Activated CD4-positive, CD25-positive, alpha-beta regulatory T cell (primary cell): ENCODE measurements around the gene CDC42EP4.
"Not testable (repeated sequence)": the region's sequence is repeated elsewhere in the genome, so short reads cannot be mapped to it uniquely, and the experiment has no call there.

Experiments used
- DNase-seq, 4 experiments: peaks; one replicate each; lab custom pipeline; 2025; lab: John Stamatoyannopoulos, UW

Gene CDC42EP4

DNA sequence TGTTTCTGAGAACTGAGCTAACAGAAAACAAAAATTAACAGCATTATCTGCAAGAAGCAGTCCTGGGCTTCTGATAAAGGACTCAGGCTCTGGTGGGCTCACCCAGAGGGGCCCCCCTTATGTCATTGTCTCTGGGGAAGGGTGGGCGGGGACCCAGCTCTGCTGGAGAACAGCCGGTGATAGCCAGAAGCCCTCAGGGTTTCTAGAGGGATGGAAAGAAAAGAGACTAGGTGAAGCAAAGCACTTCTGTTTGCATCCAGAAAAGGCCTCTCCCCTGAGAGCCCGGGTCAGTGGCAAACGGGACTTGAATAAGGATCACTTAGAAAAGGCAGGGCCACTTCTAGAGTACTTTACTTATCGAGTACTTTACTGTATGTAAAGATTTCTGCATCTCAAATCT lies 7.0 kb upstream of the CDC42EP4 start:
- DNase-seq = no peak

DNA sequence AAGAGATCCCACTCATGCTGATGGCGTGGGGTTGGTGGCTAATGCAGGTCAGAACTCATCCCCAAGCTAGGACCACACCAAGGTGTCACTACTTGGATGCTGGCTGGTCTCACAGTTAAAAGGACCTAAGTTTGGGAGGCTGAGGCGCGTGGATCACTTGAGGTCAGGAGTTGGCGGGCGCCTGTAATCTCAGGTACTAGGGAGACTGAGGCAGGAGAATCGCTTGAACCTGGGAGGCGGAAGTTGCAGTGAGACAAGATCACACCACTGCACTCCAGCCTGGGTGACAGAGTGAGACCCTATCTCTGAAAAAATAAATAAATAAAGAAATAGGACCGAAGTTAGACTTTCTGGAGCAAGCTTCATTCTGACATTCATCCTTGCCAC lies 6.6 kb upstream of the CDC42EP4 start:
- no peak for DNase-seq

DNA sequence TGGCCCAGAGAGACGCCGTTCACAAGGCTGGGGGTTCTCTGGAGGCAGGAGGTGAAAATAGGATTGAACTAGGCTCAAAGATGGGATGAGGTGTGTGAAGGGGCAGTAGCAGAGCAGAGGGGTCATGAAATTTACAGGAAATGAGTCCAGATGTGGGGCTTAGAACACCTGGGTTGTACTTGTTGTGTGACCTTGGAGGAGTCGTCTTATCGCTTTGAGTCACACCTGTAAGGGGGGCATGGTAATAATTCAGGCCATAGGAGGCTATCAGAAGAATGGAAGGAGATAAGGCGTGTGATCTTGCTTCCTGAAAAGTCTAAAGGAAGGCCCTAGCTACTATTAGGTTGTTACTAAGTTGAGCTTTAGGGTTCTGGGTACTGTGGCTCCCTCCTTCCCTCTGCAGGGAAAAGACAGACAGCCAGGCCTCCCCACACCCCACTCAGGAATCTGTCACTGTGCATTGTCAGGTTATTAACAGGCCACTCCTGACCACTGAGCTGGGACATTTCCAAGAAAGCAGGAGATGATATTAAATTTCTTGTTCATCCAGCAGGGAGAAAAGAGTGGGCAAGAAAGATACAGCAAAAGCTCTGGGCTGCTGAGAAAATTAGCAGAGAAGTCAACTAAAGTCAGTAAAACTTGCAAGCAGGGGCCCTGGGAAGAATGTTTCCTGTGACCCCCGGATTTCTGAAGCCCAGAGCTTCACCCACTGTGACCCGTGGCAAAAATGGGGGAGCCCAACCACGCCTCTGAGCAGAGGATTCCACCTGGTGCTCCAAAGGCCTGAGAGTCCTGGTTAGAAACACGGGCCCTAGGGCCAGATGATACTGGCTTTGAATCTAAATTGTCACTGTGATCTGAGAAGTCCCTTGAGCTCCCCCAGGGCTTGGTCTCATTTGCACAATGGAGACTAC lies 6.0 kb upstream of the CDC42EP4 start:
- no peak for DNase-seq

DNA sequence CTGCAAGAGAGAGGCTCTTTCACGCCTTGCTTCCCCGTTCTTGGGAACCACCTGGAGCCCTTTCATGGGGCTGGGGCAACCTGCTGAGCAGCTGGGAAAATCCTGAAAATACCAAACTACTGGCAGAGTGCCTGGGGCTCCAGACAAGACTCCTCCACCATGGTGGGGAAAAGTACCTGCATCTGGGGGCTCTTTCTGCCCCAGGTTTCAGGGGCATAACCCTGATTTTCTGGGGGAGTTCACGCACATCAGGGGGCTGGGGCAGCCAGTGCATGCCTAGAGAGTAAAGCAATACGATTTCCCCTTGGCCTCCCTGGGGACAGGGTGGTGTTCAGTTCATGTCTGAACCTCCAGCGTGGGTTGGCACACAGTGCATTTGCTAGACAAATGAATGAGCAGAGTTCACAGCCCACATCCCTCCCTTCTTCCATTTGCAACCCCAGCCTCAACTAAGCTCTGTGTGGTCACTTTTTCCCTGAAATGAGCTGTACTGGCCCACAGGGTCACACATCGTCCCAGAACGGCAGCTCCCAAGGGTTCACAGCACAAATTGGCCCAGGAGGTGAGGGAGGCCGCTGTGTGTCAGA lies 5.2 kb upstream of the CDC42EP4 start:
- DNase-seq = no peak

DNA sequence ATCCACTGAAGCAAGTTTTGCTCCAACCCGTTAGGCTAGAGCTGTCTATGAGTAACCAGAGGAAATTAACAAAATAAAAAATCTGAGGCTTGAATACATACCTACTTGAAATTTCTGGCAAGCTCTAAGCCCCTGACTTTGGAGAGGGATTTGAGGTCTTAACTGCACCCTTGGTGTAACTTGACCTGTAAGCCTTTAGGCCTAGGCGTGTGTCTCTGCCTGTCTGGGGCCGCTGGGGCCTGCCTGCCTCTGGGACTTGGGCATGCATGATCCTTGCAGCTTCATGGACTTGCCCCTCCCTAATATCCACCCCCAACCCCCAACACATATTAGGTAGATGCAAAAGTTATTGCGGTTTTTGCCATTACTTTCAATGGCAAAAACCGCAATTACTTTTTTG lies 3.7 kb upstream of the CDC42EP4 start:
- DNase-seq = no peak

DNA sequence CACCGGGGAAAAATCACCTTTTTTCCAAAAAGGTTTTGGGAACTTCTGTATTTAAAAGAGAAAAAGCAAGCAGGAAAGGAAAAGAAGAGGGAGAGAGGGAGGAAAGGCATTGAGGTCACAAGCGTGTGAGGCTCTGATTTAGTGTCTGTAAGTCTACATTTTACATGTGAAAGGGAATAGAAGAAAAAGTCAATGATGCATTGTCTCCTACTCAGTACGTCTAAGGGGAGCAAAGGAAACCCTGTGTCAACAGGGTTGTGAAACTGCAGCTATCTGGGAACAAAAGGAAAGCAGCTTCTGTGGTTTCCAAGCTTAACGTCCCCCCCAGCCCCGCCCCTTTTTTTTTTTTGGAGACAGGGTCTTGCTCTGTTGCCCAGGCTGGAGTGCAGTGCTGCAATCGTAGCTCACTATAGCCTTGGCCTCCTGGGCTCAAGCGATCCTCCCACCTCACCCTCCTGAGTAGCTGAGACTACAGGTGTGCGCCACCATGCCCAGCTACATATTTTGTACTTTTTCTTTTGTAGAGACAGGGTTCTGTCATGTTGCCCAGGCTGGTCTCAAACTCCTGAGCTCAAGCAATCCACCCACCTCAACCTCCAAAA lies 1.8 kb upstream of the CDC42EP4 start:
- DNase-seq = no peak

DNA sequence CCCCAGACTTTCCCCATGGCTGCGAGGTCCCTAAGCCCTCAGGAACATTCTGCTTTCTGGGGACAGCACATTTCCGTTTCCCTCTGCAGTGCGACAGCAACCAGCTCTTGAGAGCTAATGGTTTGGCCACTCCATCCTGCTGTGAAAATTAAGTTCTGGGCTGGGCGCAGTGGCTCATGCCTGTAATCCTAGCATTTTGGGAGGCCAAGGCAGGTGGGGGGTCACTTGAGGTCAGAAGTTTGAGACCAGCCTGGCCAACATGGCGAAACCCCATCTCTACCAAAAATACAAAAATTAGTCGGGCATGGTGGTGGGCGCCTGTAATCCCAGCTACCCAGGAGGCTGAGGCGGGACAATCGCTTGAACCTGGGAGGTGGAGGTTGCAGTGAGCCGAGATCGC lies 1.1 kb upstream of the CDC42EP4 start:
- DNase-seq = not testable (repeated sequence)

DNA sequence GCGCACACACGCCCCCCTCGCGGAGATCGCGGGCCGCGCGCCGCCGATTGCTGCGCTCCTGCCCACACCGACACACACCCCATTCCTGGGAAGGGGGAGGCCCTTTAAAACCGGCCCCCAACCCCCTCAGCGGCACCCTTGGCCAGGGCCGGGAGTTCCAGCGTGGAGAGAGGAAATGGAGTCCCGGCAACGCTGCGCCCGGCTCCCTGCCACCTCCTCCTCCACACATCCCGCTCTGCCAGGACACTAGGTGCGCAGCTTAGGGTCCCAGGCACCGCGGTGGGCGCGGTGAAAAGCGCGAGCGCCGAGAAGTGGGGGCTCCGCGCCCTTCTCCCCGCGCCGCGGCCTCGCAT lies 397 bp downstream of the CDC42EP4 start:
- no peak for DNase-seq

DNA sequence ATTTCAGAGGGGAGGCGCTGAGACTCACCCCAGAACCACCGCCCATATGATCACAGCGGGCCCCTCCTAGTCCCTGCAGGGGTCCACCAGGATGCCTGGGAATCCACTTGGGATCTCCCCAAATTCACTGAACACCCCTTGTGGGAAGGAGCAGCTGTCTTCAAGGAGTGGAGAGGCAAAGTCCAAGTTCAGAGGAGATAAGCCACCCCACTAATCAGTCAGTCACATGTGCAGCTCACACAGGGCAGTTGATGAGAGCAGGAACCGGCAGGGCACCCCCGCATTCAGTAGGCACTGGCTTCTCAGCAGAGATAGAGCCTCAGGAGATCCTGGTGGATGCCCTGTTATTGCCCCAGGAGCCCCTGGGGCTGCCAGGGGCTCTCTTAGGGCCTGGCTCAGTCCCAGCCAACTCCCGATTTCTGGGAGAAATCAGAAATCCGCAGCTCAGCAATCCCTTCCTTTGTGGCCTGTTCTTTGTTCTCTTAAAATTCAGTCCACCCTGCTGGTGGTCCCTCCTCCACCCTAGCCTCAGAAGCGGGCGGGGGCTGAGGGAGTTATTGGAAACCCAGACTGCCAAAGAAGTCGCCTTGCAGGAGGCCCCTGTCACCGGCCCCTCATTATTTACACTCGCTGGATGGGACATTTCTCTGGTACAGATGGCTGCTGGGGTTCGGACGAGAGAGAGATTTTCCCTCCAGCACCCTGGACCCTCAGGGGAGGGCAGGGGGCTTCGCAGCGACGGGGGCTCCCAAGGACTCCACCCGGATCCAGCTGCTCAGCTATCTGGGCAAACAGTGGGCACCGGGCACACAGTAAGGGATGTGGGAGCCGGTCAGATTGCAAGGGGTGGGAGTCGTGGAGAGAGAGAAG lies 1.8 kb downstream of the CDC42EP4 start:
- no peak for DNase-seq

DNA sequence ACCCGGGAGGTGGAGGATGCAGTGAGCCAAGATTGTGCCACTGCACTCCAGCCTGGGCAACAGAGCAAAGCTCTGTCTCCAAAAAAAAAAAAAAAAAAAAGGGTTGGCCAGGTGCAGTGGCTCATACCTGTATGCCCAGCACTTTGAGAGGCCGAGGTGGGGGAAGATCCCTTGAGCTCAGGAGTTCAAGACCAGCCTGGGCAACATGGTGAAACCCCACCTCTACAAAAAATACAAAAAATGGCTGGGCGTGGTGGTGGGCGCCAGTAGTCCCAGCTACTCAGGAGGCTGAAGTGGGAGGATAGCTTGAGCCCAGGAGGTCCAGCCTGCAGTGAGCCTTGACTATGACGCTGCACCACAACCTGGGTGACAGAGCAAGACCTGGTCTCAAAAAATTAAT lies 2.8 kb downstream of the CDC42EP4 start:
- not testable (repeated sequence) for DNase-seq

DNA sequence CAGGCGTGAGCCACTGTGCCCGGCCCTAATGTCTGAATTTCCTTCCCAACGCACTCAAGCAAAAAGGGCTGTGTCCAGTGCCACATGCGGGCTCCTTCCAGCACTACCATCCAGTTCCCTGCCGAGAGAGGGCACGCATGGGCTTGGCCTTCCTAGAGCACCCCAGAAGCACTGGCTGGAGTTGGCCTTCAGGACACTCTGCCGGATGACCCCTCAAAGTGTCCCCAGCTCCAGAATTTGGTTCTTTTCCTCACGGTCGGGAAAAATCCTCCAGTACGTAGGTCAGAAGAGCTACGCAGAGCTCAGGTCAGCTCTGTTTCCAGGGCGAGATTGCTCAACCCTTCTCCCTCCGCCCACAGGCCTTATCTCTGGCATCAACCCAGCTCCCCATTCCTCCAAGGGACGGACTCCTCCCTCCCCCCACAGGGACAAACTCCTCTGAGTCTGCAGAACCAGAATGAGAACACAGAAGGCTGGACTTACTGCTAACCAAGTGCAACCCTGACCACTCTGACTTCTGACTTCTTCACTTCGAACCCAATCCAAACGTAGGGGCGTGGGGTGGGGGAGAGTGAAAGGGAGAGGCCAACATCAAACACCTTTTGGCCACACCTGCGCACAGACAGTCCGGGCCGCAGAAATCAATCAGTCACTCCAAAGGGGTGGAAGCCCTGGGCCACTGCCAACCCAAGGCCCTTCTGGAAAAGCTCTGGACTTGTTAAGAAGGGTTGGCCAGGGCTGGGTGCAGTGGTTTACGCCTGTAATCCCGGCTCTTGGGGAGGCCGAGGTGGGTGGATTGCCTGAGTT lies 3.6 kb downstream of the CDC42EP4 start:
- no peak for DNase-seq

DNA sequence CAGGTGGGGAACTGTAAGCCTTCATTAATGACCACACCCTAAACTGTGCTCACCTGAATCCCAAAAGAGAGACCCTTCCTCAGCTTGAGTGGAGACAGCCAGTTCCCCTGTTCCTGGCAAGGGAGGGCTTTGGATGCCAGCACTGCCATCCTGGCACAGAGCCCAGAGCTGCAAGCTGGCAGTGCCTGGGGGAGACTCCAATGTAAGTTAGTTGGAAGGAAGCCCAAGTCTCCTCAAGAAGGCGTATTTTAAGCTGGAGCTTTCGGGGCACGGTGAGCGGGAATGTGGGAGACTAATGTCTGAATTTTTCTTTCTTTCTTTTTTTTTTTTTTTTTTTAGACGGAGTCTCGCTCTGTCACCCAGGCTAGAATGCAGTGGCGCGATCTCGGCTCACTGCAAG lies 4.7 kb downstream of the CDC42EP4 start:
- DNase-seq = no peak

DNA sequence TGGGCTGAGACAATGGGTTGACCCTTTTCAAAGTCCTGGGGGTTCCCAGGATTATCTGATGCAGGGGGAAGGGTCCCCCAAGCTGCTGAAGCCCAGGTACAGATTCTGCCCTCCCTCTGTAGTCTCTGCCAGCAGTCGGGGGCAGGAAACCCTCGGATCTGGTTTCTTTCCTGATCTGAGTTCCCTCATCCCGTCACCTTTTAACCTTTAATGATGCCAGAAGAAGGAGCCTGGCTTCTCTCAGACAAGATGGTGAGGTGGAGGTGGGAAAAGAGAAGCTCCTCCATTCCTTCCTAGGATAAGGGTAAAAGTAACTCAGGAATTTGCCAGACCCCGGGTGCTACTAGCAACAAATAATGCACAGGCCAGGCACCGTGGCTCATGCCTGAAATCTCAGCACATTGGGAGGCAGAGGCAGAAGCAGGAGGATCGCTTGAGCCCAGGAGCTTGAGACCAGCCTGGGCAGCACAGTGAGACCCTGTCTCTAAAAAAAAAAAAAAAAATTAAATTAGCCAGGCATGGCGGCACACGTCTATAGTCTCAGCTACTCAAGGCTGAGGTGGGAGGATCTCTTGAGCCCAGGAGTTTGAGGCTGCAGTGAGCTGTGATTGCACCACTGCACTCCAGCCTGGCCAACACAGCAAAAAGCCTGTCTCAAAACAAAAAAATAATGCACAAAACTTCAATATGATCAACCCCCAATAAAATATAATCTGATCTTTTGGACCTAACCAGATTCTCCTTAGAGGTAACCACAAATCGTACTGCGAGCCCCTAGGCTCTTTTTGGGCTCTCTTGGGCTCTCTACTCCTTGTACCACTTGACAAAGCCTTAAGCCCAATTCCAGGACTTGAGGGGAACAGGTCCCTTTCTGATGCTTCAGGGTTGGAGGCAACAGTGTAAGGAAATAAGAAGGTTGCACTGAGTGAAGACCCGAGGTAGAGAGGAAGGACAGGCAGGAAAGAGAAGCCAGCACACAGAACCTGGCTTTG lies 5.7 kb downstream of the CDC42EP4 start:
- no peak for DNase-seq

DNA sequence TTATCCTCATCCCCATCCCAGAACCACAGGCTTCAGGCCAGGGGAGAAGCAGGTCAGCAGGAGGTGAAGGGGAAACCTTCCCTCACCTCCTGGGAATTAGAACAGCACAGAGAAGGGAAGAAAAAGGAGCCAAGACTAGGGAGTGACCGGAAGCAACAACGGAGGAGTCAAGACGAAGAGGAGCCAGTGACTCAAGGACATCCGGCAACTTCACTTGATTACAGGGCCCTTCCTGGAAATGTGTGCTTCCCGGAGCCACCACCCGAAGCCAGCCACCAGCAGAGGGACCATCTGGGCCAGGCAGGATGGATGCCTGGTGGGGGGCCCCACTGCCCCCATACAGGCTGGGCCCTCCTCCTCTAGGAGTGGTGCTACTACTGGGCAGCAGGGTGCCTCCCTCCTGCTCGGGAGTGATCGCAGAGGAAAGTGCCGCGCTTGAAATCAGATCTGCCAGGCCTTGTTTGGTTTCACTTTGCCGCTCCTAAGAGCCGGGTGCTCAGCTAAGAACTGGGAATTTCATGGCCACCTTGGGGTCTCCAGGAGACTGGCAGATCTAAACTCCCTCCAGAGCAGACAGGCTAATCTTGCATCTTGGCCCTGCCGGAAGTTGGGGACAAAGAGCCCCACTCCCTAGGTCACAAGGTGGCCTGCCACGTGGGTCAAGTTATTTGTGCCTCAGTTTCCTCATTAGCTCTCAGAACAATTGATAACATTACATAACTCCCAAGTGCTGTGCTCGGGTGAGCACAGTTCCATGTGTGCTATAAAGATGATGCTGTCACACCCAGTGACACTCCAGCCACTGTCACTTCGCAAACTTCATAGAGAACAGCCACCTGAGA lies 6.6 kb downstream of the CDC42EP4 start:
- no peak for DNase-seq

DNA sequence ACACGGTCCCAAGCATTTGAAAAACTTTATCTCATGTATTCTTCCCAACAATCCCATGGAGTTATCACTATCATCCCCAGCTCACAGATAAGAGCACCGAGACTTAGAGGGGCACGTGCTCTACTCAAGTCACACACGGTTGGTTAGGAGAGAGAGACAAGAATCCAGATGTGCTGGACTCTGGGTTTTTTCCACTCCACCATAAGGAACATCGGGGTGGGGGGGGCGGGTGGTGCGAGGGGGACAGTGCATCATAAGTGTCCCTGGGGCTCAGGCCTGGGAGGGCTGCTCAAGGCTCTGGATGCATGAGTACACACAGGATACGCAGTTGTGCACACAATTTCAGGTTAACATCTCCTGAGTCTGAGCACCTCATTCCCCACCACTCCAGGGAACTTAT lies 7.4 kb downstream of the CDC42EP4 start:
- DNase-seq = no peak

DNA sequence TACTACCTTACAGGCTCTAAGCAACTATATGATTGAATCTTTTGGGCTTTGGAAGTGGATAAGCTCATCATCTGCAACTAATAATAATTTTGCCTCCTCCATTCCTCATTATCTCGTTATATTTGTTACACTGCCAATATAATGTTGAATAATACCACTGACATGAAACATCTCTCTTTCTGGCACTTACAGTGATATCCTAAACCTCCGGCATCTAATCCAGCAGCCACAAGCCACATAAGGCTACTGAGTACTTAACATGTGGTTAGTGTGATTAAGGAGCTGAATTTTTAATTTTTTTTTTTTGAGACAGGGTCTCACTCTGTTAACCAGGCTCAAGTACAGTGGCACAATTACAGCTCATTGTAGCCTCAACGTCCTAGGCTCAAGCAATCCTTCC lies 9.6 kb downstream of the CDC42EP4 start:
- DNase-seq = no peak

DNA sequence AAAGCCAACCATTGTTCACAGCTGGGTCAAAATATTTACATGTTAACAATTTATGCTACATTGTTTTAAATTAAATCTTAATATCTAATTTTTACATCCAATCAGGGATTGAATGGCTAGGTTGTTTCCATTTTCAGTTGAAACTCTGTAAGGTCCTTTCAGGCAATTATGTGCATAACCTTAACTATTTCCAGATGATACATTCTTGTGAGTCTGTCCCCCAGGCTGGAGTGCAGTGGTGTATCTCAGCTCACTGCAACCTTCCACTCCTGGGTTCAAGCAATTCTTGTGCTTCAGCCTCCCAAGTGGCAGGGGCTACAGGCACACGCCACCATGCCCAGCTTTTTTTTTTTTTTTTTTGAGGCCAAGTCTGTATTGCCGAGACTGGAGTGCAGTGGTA lies 10.4 kb downstream of the CDC42EP4 start:
- DNase-seq = no peak

DNA sequence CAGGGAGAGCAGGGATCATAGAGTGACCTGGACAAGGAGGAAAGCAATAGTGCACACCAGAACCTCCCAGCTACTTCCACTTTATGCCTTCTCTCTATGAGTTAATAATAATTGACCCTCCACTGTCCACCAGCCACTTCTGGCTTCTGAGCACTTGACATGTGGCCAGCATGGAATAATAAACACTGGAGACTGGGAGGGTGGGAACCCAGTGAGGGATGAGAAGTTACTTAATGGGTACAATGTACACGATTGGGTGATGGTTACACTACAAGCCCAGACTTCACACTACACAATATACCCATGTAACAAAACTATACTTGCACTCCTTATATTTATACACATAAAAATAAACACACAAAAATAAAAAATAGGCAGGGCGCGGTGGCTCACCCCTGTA lies 11.4 kb downstream of the CDC42EP4 start:
- DNase-seq = no peak
